H1 (cell line): ENCODE results near the gene AHDC1. TPM values are rescaled to one million over a fixed set of nuclear protein-coding genes. Genes with fewer than 3 reads are reported as not detected.

Experiments
- CTCF ChIA-PET: fragments of 300-600 bp; sonication (Branson Sonifier 250); formaldehyde crosslinking; loops from one replicate; lab custom pipeline; 2021; ENCODE audit not compliant: partially characterized antibody; lab: Charles Lee
- POLR2A ChIA-PET: fragments of 300-600 bp; sonication (Branson Sonifier 250); formaldehyde crosslinking; loops from one replicate; lab custom pipeline; 2021; ENCODE audit warnings: inconsistent platforms; ENCODE audit not compliant: partially characterized antibody; lab: Charles Lee
- DNase-seq, 2 experiments: peaks; one replicate each; pipeline versions ENCODE4 v3.0.0 to v3.0.0-alpha.2; 2010 to 2022; ENCODE audit warnings: low spot score in 2 of 2, low read depth in 1 of 2, mixed read lengths in 1 of 2
- FAIRE-seq: peaks from 2 replicates; lab custom pipeline; 2011; peaks lifted over from hg19 to GRCh38; lab: Jason Lieb, UNC
- H2AFZ ChIP-seq: 2 replicates; pipeline ENCODE4 v1.8.1; 2012; ENCODE audit warnings: low read length, inconsistent platforms
- H2AK5ac ChIP-seq: 2 replicates; pipeline ENCODE4 v1.6.1; 2013; ENCODE audit warnings: low read depth, low read length
- H2BK120ac ChIP-seq: replicated peaks from 2 replicates; pipeline ENCODE3; 2013; ENCODE audit warnings: low read depth, low read length, inconsistent platforms
- H2BK12ac ChIP-seq: 2 replicates; pipeline ENCODE4 v1.6.1; 2013; ENCODE audit warnings: low read depth, low read length
- H2BK15ac ChIP-seq: 2 replicates; pipeline ENCODE4 v1.6.1; 2013; ENCODE audit warnings: low read length
- H2BK20ac ChIP-seq: 2 replicates; pipeline ENCODE4 v1.6.1; 2013; ENCODE audit warnings: low read length
- H2BK5ac ChIP-seq: 2 replicates; pipeline ENCODE4 v1.6.1; 2013; ENCODE audit warnings: low read depth, low read length
- H3K14ac ChIP-seq: 2 replicates; pipeline ENCODE4 v1.6.1; 2013; ENCODE audit warnings: inconsistent platforms; ENCODE audit not compliant: insufficient read length
- H3K18ac ChIP-seq: 2 replicates; pipeline ENCODE4 v1.6.1; 2013; ENCODE audit warnings: low read length; ENCODE audit errors: extremely low read depth
- H3K23ac ChIP-seq: 2 replicates; pipeline ENCODE4 v1.6.1; 2013; ENCODE audit warnings: inconsistent platforms; ENCODE audit not compliant: insufficient read length
- H3K23me2 ChIP-seq: 2 replicates; pipeline ENCODE4 v1.6.1; 2013; ENCODE audit warnings: low read depth, low read length
- H3K27ac ChIP-seq: 2 replicates; pipeline ENCODE4 v1.6.1; 2011; ENCODE audit warnings: low read depth, low read length, inconsistent platforms
- H3K27me3 ChIP-seq, 4 experiments: replicated peaks in 1 of 4; 1 replicate in 1 of 4; 2 replicates in 3 of 4; pipeline versions ENCODE4 v1.6.1 to v1.8.1; 2011 to 2013; ENCODE audit warnings: low read length in 3 of 4, mild to moderate bottlenecking in 3 of 4, inconsistent platforms in 2 of 4, mixed read lengths in 2 of 4, moderate library complexity in 1 of 4; ENCODE audit not compliant: control insufficient read depth in 3 of 4, insufficient read depth in 3 of 4; ENCODE audit errors: extremely low read depth in 1 of 4
- H3K36me3 ChIP-seq, 4 experiments: 2 replicates each; pipeline versions ENCODE4 v1.6.1 to v1.8.1; 2011 to 2013; ENCODE audit warnings: mild to moderate bottlenecking in 4 of 4, low read length in 3 of 4, moderate library complexity in 2 of 4, control low read depth in 1 of 4, inconsistent platforms in 1 of 4; ENCODE audit not compliant: insufficient read depth in 4 of 4, control insufficient read depth in 2 of 4
- H3K4ac ChIP-seq: replicated peaks from 2 replicates; pipeline ENCODE3; 2013; ENCODE audit warnings: low read length, low read depth, mixed read lengths, inconsistent platforms; ENCODE audit not compliant: insufficient read length
- H3K4me1 ChIP-seq, 4 experiments: replicated peaks in 1 of 4; 1 replicate in 1 of 4; 2 replicates in 3 of 4; pipeline versions ENCODE4 v1.6.1 to v1.8.1; 2011 to 2013; ENCODE audit warnings: low read length in 3 of 4, inconsistent platforms in 2 of 4, mixed read lengths in 1 of 4; ENCODE audit not compliant: insufficient read depth in 4 of 4, control insufficient read depth in 3 of 4
- H3K4me2 ChIP-seq, 2 experiments: 2 replicates each; pipeline versions ENCODE4 v1.6.1 to v1.8.1; 2011 to 2013; ENCODE audit warnings: low read depth in 2 of 2, low read length in 2 of 2, control low read depth in 1 of 2, inconsistent platforms in 1 of 2, mild to moderate bottlenecking in 1 of 2; ENCODE audit not compliant: insufficient read depth in 1 of 2
- H3K4me3 ChIP-seq, 4 experiments: fragments of 200-600, 300-600 bp in 1 of 4; sonication (generic), shearing (Covaris generic), sonication (Bioruptor Twin) in 1 of 4; 2 replicates each; pipeline versions ENCODE4 v1.5.1 to v1.8.1; 2011 to 2016; ENCODE audit warnings: low read length in 4 of 4, low read depth in 3 of 4, control low read depth in 2 of 4, inconsistent platforms in 2 of 4, mild to moderate bottlenecking in 2 of 4, mixed read lengths in 1 of 4, moderate library complexity in 1 of 4; ENCODE audit not compliant: insufficient read depth in 2 of 4; ENCODE audit errors: extremely low read depth in 1 of 4
- H3K56ac ChIP-seq: replicated peaks from 2 replicates; pipeline ENCODE3; 2013; ENCODE audit warnings: low read depth, mild to moderate bottlenecking, mixed read lengths, low read length, inconsistent platforms; ENCODE audit not compliant: insufficient read length
- H3K79me1 ChIP-seq: 2 replicates; pipeline ENCODE4 v1.6.1; 2013; ENCODE audit warnings: low read depth, low read length, control low read depth
- H3K79me2 ChIP-seq, 2 experiments: 2 replicates each; pipeline versions ENCODE4 v1.6.1 to v1.8.1; 2012 to 2013; ENCODE audit warnings: low read length in 2 of 2, mild to moderate bottlenecking in 2 of 2, inconsistent platforms in 1 of 2; ENCODE audit not compliant: insufficient read depth in 2 of 2, control insufficient read depth in 1 of 2
- H3K9ac ChIP-seq, 4 experiments: replicated peaks in 1 of 4; 1 replicate in 1 of 4; 2 replicates in 3 of 4; pipeline versions ENCODE4 v1.6.1 to v1.8.1; 2011 to 2013; ENCODE audit warnings: low read depth in 3 of 4, low read length in 3 of 4, control low read depth in 2 of 4, mild to moderate bottlenecking in 2 of 4, moderate library complexity in 2 of 4, inconsistent platforms in 1 of 4; ENCODE audit errors: extremely low read depth in 1 of 4
- H3K9me3 ChIP-seq, 2 experiments: 2 replicates each; pipeline versions ENCODE4 v1.6.1 to v1.8.1; 2012 to 2013; ENCODE audit warnings: mild to moderate bottlenecking in 2 of 2, moderate library complexity in 2 of 2, control low read depth in 1 of 2, inconsistent platforms in 1 of 2, low read depth in 1 of 2, low read length in 1 of 2, mixed read lengths in 1 of 2; ENCODE audit not compliant: insufficient read depth in 2 of 2
- H4K20me1 ChIP-seq, 2 experiments: replicated peaks in 1 of 2; 2 replicates each; pipeline versions ENCODE3 to v1.8.1; 2011 to 2013; ENCODE audit warnings: inconsistent platforms in 2 of 2, low read length in 2 of 2, mild to moderate bottlenecking in 1 of 2; ENCODE audit not compliant: insufficient read depth in 2 of 2, control insufficient read depth in 1 of 2
- H4K5ac ChIP-seq: 2 replicates; pipeline ENCODE4 v1.6.1; 2013; ENCODE audit warnings: low read length, low read depth, mixed read lengths, inconsistent platforms; ENCODE audit not compliant: insufficient read length
- H4K8ac ChIP-seq: 2 replicates; pipeline ENCODE4 v1.8.0; 2013; ENCODE audit warnings: mild to moderate bottlenecking, moderate library complexity, low read length, inconsistent platforms; ENCODE audit not compliant: insufficient read depth; ENCODE audit errors: extremely low read depth
- H4K91ac ChIP-seq: replicated peaks from 2 replicates; pipeline ENCODE3; 2013; ENCODE audit warnings: low read length, mixed read lengths, inconsistent platforms; ENCODE audit not compliant: insufficient read length
- ATF3 ChIP-seq: IDR thresholded peaks from 2 replicates; pipeline ENCODE4 v1.6.1; 2011; ENCODE audit warnings: low read depth, mild to moderate bottlenecking, low read length; ENCODE audit not compliant: insufficient read depth
- CEBPB ChIP-seq: IDR thresholded peaks from 2 replicates; pipeline ENCODE4 v1.6.1; 2012; ENCODE audit warnings: low read depth, low read length
- E2F6 ChIP-seq: IDR thresholded peaks from 2 replicates; pipeline ENCODE4 v1.6.1; 2012; ENCODE audit warnings: inconsistent platforms
- HDAC6 ChIP-seq: IDR thresholded peaks from one replicate; pipeline ENCODE4 v1.7.1; 2012; ENCODE audit warnings: low read depth, mild to moderate bottlenecking, inconsistent platforms, low read length, moderate library complexity
- KDM1A ChIP-seq: fragments of 200-600, 300-600 bp; sonication (generic); IDR thresholded peaks from 2 replicates; pipeline ENCODE4 v1.7.1; 2016; ENCODE audit warnings: mild to moderate bottlenecking, low read length, borderline replicate concordance
- NRF1 ChIP-seq: IDR thresholded peaks from 2 replicates; pipeline ENCODE4 v1.6.1; 2011; ENCODE audit warnings: mild to moderate bottlenecking, low read depth, low read length, improper control_type of control experiment
- SIX5 ChIP-seq: IDR thresholded peaks from 2 replicates; pipeline ENCODE4 v1.6.1; 2011; ENCODE audit warnings: mild to moderate bottlenecking, low read depth, low read length
- SRF ChIP-seq: IDR thresholded peaks from 2 replicates; pipeline ENCODE4 v1.6.1; 2011; ENCODE audit warnings: mild to moderate bottlenecking, low read depth, low read length, moderate library complexity
- TAF1 ChIP-seq: IDR thresholded peaks from 2 replicates; pipeline ENCODE4 v1.6.1; 2011; ENCODE audit warnings: mild to moderate bottlenecking, low read depth, low read length
- TCF12 ChIP-seq: IDR thresholded peaks from 2 replicates; pipeline ENCODE4 v1.6.1; 2011; ENCODE audit warnings: low read depth, mild to moderate bottlenecking, low read length
- TEAD4 ChIP-seq: IDR thresholded peaks from 2 replicates; pipeline ENCODE4 v1.6.1; 2012; ENCODE audit warnings: low read depth, low read length, inconsistent platforms, mixed read lengths
- WGBS, 2 experiments: shearing (Covaris generic) in 1 of 2; methylation state at CpG; one replicate each; pipeline versions ENCODE4 v1.1.6 to v1.1.7; 2013 to 2015; ENCODE audit warnings: low lambda C conversion rate in 2 of 2, mixed read lengths in 2 of 2, inconsistent platforms in 1 of 2, low coverage in 1 of 2, missing lambda C conversion rate in 1 of 2; ENCODE audit not compliant: insufficient replicate concordance in 2 of 2, insufficient coverage in 1 of 2, insufficient read length in 1 of 2; ENCODE audit errors: extremely low coverage in 1 of 2, missing lambda C conversion rate in 1 of 2; 5-methylcytosine and 5-hydroxymethylcytosine counted together
- polyA plus RNA-seq, 7 experiments: library from polyadenylated mRNA; depleted of rRNA in 3 of 7; stranded (reverse) in 5 of 7; unstranded in 2 of 7; fragments of >200 nt in 5 of 7; fragments of 200-250 nt in 2 of 7; gene quantifications; 1 replicate in 5 of 7; 2 replicates in 1 of 7; 4 replicates in 1 of 7; pipeline versions ENCODE4 v1.2.1 to v1.2.3, GENCODE V29; 2011 to 2013; ENCODE audit warnings: missing spikeins in 2 of 7, mixed read lengths in 2 of 7
- total RNA-seq: library from RNA; stranded (reverse); fragmentation: NEBNext Ultra II Directional; extraction: Animal tissue kit (Norgen Biotek cat#: 25700); gene quantifications from 2 replicates; pipeline ENCODE4 v1.2.1, GENCODE V29; 2021

Gene AHDC1
- total and polyA plus RNA-seq, 2 of the 8 experiments (the other 6 are each of a cell fraction or from before 2014, with no cell fraction given) = 4.4 to 35.1 TPM

- H2BK120ac ChIP-seq = no peak overlapping the region
- ChIA-PET POLR2A (no interaction called here), CTCF (interaction anchor here (0.6 to 37.8 kb wide), 5 partner anchors 9 to 683 kb away, joined by 3 to 1807 read pairs (median 129); partner anchors contain the start of genes AHDC1 and IFI6)
- no peak overlapping the region for H3K9ac ChIP-seq
- H4K20me1 ChIP-seq = peaks cover 0 to 1% of the 10 kb centered on the region in 2 experiments
- H3K9me3 ChIP-seq = no peaks in the 10 kb centered on the region
- H4K91ac ChIP-seq = peak overlapping the region; percentile 92
- no peak overlapping the region for H3K56ac ChIP-seq
- no peak for FAIRE-seq
- 94% methylated on average over 13 of the region's 13 CpGs; no CpG with 5 or more reads in 1 of the 2 experiments for WGBS, 2 experiments
- H3K36me3 ChIP-seq = no peaks in the 10 kb centered on the region
- H3K27ac ChIP-seq = no peak overlapping the region
- no peak for DNase-seq
- H3K27me3 ChIP-seq = no peaks in the 10 kb centered on the region
- no peak overlapping the region; the same call in 1 of the 2 replicates for H2BK20ac ChIP-seq
- peak overlapping the region; percentile 1; the same call in 1 of the 2 replicates for H2AK5ac ChIP-seq
- peaks cover 0 to 13% (median 7%) of the 10 kb centered on the region in 4 experiments; a peak in 6 of 7 replicates for H3K4me1 ChIP-seq
- H2BK12ac ChIP-seq = peak overlapping the region; percentile 29; the same call in 1 of the 2 replicates
- H2BK5ac ChIP-seq = peak overlapping the region; percentile 60; the same call in 1 of the 2 replicates
- H3K14ac ChIP-seq = no peak overlapping the region
- H3K4me3 ChIP-seq = no peak overlapping the region
- H4K8ac ChIP-seq = no peak overlapping the region
- H4K5ac ChIP-seq = peak overlapping the region; percentile 1
- H3K23ac ChIP-seq = no peak overlapping the region
- H2AFZ ChIP-seq = no peak overlapping the region
- H3K23me2 ChIP-seq = no peaks in the 10 kb centered on the region
- no peak overlapping the region; the same call in 1 of the 2 replicates for H2BK15ac ChIP-seq
- peaks cover 3% of the 10 kb centered on the region; the same call in 1 of the 2 replicates for H3K79me1 ChIP-seq
- H3K4ac ChIP-seq = peak overlapping the region; percentile 13
- no peaks in the 10 kb centered on the region for H3K79me2 ChIP-seq
- H3K18ac ChIP-seq = peak overlapping the region; percentile 71
- H3K4me2 ChIP-seq = 0 out of 4 replicates have a peak overlapping the region, but pooled peaks of 1 of the 2 experiments have one; percentile 24
- TF ChIP-seq TCF12 (no peak), KDM1A (no peak), TAF1 (no peak), CEBPB (no peak), SRF (no peak), SIX5 (no peak), TEAD4 (no peak), E2F6 (no peak), NRF1 (no peak), ATF3 (no peak), HDAC6 (no peak)
These were observed 19.6 kb upstream of the AHDC1 start for GRCh38 chr1:27623327-27624212.
